22Rv1 (cell line): ENCODE measurements around the gene IL36G.
"Not testable (repeated sequence)": the region's sequence is repeated elsewhere in the genome, so short reads cannot be mapped to it uniquely, and the experiment has no call there.

Source experiments
- H3K27ac ChIP-seq: fragments of 450-650 bp; 2 replicates; pipeline ENCODE4 v1.5.1; 2017
- CTCF ChIP-seq: fragments of 450-650 bp; IDR thresholded peaks from 2 replicates; pipeline ENCODE4 v1.5.1; 2017; ENCODE audit warnings: mild to moderate bottlenecking
- ZFX ChIP-seq: fragments of 450-650 bp; IDR thresholded peaks from 2 replicates; pipeline ENCODE4 v1.6.1; 2017; ENCODE audit warnings: antibody characterized with exemption, borderline replicate concordance

Gene IL36G

GRCh38 chr2:112977559-112978056 is at the start of gene IL36G:
TSS of gene IL36G (plus strand) at chr2:112978006. CDS start at chr2:112978639, 633 bp downstream.
- TF ChIP-seq CTCF = no peak
- TF ChIP-seq ZFX = no peak
- no peak within 1 kb of the TSS for H3K27ac ChIP-seq

- H3K27ac ChIP-seq = no peak overlapping the region
- TF ChIP-seq CTCF = no peak
- no peak for TF ChIP-seq ZFX
These were observed 44.5 kb upstream of the IL36G start for GRCh38 chr2:112933261-112933660.

- not testable (repeated sequence) for H3K27ac ChIP-seq
These were observed 43.7 kb upstream of the IL36G start for GRCh38 chr2:112934117-112934516.

GRCh38 chr2:112936927-112937232 is 40.9 kb upstream of the IL36G start:
- TF ChIP-seq CTCF (no peak), ZFX (no peak)

GRCh38 chr2:112938904-112939303 is 38.9 kb upstream of the IL36G start:
- no peak for TF ChIP-seq CTCF
- TF ChIP-seq ZFX = no peak
- no peak overlapping the region for H3K27ac ChIP-seq

More at GRCh38 chr2:112936927-112937232, 40.9 kb upstream of the IL36G start:
- H3K27ac ChIP-seq = no peak overlapping the region

GRCh38 chr2:112939425-112939824 is 38.4 kb upstream of the IL36G start:
- TF ChIP-seq CTCF = no peak
- TF ChIP-seq ZFX = no peak
- no peak overlapping the region for H3K27ac ChIP-seq

GRCh38 chr2:112940859-112941625 is 36.8 kb upstream of the IL36G start:
- TF ChIP-seq CTCF = no peak
- TF ChIP-seq ZFX = no peak
- no peak overlapping the region for H3K27ac ChIP-seq
